Caco-2 (cell line): Measurements from ENCODE around the gene PRKG2. TPM values are rescaled to one million over a fixed set of nuclear protein-coding genes. Genes with fewer than 3 reads are reported as not detected.

Experiments used
- BruUV-seq: library from RNA; stranded (reverse); fragments of 400-500 nt; replicated peaks from 2 replicates; lab custom pipeline; 2021; lab: Mats Ljungman, UMichigan
- CTCF ChIA-PET: fragments of 300-600 bp; sonication (Branson Sonifier 250); formaldehyde crosslinking; loops from one replicate; lab custom pipeline; 2022; ENCODE audit warnings: antibody characterized with exemption; lab: Charles Lee
- POLR2A ChIA-PET: fragments of 300-600 bp; sonication (Branson Sonifier 250); formaldehyde crosslinking; loops from one replicate; lab custom pipeline; 2022; ENCODE audit warnings: antibody characterized with exemption; lab: Charles Lee
- DNase-seq, 2 experiments: peaks; one replicate each; pipeline versions ENCODE4 v3.0.0 to v3.0.0-alpha.2; 2020 to 2022
- H3K27me3 ChIP-seq: replicated peaks from 2 replicates; pipeline ENCODE4 v1.6.0; 2011; ENCODE audit warnings: low read length; ENCODE audit not compliant: control insufficient read depth, insufficient read depth
- H3K36me3 ChIP-seq: 2 replicates; pipeline ENCODE4 v1.5.1; 2011; ENCODE audit warnings: low read length; ENCODE audit not compliant: control insufficient read depth, insufficient read depth
- H3K4me1 ChIP-seq: fragments of 250-450 bp; sonication (Bioruptor Pico); 2 replicates; pipeline ENCODE4 v1.5.1; 2020; ENCODE audit warnings: mild to moderate bottlenecking
- H3K4me3 ChIP-seq: 2 replicates; pipeline ENCODE4 v1.5.1; 2011; ENCODE audit warnings: low read depth, mild to moderate bottlenecking, control low read depth, low read length
- H3K9me3 ChIP-seq: fragments of 250-450 bp; sonication (Bioruptor Pico); 2 replicates; pipeline ENCODE4 v1.5.1; 2020; ENCODE audit warnings: mild to moderate bottlenecking, moderate library complexity
- H3K27ac Mint-ChIP-seq: one replicate; pipeline ENCODE4 v1.8.0; 2022; ENCODE audit warnings: mixed read lengths; ENCODE audit not compliant: unreplicated experiment
- H3K27me3 Mint-ChIP-seq: one replicate; pipeline ENCODE4 v1.8.0; 2022; ENCODE audit warnings: mixed read lengths; ENCODE audit not compliant: insufficient read depth, unreplicated experiment
- H3K36me3 Mint-ChIP-seq: one replicate; pipeline ENCODE4 v1.8.0; 2022; ENCODE audit warnings: mild to moderate bottlenecking, mixed read lengths; ENCODE audit not compliant: insufficient read depth, unreplicated experiment
- H3K4me1 Mint-ChIP-seq: one replicate; pipeline ENCODE4 v1.8.0; 2022; ENCODE audit warnings: low read depth, mixed read lengths; ENCODE audit not compliant: unreplicated experiment
- H3K4me3 Mint-ChIP-seq: one replicate; pipeline ENCODE4 v1.8.0; 2022; ENCODE audit warnings: mild to moderate bottlenecking, moderate library complexity, mixed read lengths; ENCODE audit not compliant: unreplicated experiment
- H3K9me3 Mint-ChIP-seq: one replicate; pipeline ENCODE4 v1.8.0; 2022; ENCODE audit warnings: mixed read lengths; ENCODE audit not compliant: unreplicated experiment
- intact Hi-C: fragments of 100-400 bp; cut with micrococcal nuclease; formaldehyde crosslinking; loops from one replicate; pipeline ENCODE4 v1.10.0; 2022; ENCODE audit not compliant: unreplicated experiment
- total RNA-seq: library from RNA; stranded (reverse); gene quantifications from 2 replicates; pipeline ENCODE4 v1.2.3, GENCODE V29; 2022
- TF ChIP-seq, protein P1 (sequence below), 2 experiments: fragments of 200-600 bp in 1 of 2; IDR thresholded peaks; 1 replicate in 1 of 2; 2 replicates in 1 of 2; pipeline versions ENCODE4 v1.5.1 to v1.8.0; 2011 to 2022; ENCODE audit warnings: antibody characterized with exemption in 1 of 2, control low read depth in 1 of 2, inconsistent platforms in 1 of 2, low read depth in 1 of 2, low read length in 1 of 2, mild to moderate bottlenecking in 1 of 2, moderate library complexity in 1 of 2; ENCODE audit not compliant: insufficient read depth in 1 of 2, severe bottlenecking in 1 of 2, unreplicated experiment in 1 of 2

Gene PRKG2
- total RNA-seq, 1 experiment from 2014 or later, result 5.6 TPM

- no TSS peak for BruUV-seq
- Mint-ChIP-seq H3K4me1 (no peaks in the 10 kb centered on the region), H3K4me3 (no peak overlapping the region), H3K27ac (no peak overlapping the region), H3K36me3 (no peaks in the 10 kb centered on the region), H3K9me3 (no peaks in the 10 kb centered on the region), H3K27me3 (no peaks in the 10 kb centered on the region)
- Histone ChIP-seq H3K36me3 (no peaks in the 10 kb centered on the region), H3K4me1 (no peaks in the 10 kb centered on the region), H3K27me3 (no peaks in the 10 kb centered on the region), H3K4me3 (no peak overlapping the region), H3K9me3 (no peaks in the 10 kb centered on the region)
- POLR2A ChIA-PET, result no interaction called here
- intact Hi-C loops, result no loop called here
- TF ChIP-seq, protein P1, sequence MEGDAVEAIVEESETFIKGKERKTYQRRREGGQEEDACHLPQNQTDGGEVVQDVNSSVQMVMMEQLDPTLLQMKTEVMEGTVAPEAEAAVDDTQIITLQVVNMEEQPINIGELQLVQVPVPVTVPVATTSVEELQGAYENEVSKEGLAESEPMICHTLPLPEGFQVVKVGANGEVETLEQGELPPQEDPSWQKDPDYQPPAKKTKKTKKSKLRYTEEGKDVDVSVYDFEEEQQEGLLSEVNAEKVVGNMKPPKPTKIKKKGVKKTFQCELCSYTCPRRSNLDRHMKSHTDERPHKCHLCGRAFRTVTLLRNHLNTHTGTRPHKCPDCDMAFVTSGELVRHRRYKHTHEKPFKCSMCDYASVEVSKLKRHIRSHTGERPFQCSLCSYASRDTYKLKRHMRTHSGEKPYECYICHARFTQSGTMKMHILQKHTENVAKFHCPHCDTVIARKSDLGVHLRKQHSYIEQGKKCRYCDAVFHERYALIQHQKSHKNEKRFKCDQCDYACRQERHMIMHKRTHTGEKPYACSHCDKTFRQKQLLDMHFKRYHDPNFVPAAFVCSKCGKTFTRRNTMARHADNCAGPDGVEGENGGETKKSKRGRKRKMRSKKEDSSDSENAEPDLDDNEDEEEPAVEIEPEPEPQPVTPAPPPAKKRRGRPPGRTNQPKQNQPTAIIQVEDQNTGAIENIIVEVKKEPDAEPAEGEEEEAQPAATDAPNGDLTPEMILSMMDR (IDR thresholded peaks at IDR 0.05; ENCODE audit: insufficient read depth in 1 of 2, low read depth in 1 of 2, low read length in 1 of 2, severe bottlenecking in 1 of 2, unreplicated experiment in 1 of 2), result no peak
- no peak for DNase-seq
- CTCF ChIA-PET, result no interaction called here
Observed at GRCh38 chr4:81143183-81143582, 71.8 kb downstream of the PRKG2 start.

GRCh38 chr4:81142744-81143143, 72.3 kb downstream of the PRKG2 start:
- no TSS peak for BruUV-seq
- CTCF ChIA-PET, result no interaction called here
- TF ChIP-seq, protein P1 (IDR thresholded peaks at IDR 0.05; ENCODE audit: insufficient read depth in 1 of 2, low read depth in 1 of 2, low read length in 1 of 2, severe bottlenecking in 1 of 2, unreplicated experiment in 1 of 2), result no peak
- Mint-ChIP-seq H3K27me3 (no peaks in the 10 kb centered on the region), H3K4me1 (no peaks in the 10 kb centered on the region), H3K4me3 (no peak overlapping the region), H3K9me3 (no peaks in the 10 kb centered on the region), H3K27ac (no peak overlapping the region), H3K36me3 (no peaks in the 10 kb centered on the region)
- Histone ChIP-seq H3K9me3 (no peaks in the 10 kb centered on the region), H3K27me3 (no peaks in the 10 kb centered on the region), H3K4me3 (no peak overlapping the region), H3K36me3 (no peaks in the 10 kb centered on the region), H3K4me1 (no peaks in the 10 kb centered on the region)
- intact Hi-C loops, result no loop called here
- POLR2A ChIA-PET, result no interaction called here
- no peak for DNase-seq

GRCh38 chr4:81137894-81138293, 77.1 kb downstream of the PRKG2 start:
- H3K4me3 Mint-ChIP-seq, result no peak overlapping the region
- no TSS peak for BruUV-seq

More at GRCh38 chr4:81137894-81138293, 77.1 kb downstream of the PRKG2 start:
- Histone ChIP-seq H3K4me1 (no peaks in the 10 kb centered on the region), H3K27me3 (no peaks in the 10 kb centered on the region), H3K9me3 (no peaks in the 10 kb centered on the region), H3K4me3 (no peak overlapping the region), H3K36me3 (no peaks in the 10 kb centered on the region)
- H3K27me3 Mint-ChIP-seq, result no peaks in the 10 kb centered on the region
- DNase-seq, result no peak
- TF ChIP-seq, protein P1 (IDR thresholded peaks at IDR 0.05; ENCODE audit: insufficient read depth in 1 of 2, low read depth in 1 of 2, low read length in 1 of 2, severe bottlenecking in 1 of 2, unreplicated experiment in 1 of 2), result no peak
- H3K4me1 Mint-ChIP-seq, result no peaks in the 10 kb centered on the region
- ChIA-PET POLR2A (no interaction called here), CTCF (no interaction called here)
- H3K27ac Mint-ChIP-seq, result no peak overlapping the region
- peaks cover 6% of the 10 kb centered on the region for H3K36me3 Mint-ChIP-seq
- intact Hi-C loops, result no loop called here
- peaks cover 4% of the 10 kb centered on the region for H3K9me3 Mint-ChIP-seq
